NCI-H1417 (cell line): ENCODE results near the gene CCNJ.
A peak's percentile ranks its signal among the peaks of the same experiment; 100 is the strongest.

Experiments
- DNase-seq, 3 experiments: peaks; one replicate each; lab custom pipeline; 2025; lab: John Stamatoyannopoulos, UW

Gene CCNJ

DNA sequence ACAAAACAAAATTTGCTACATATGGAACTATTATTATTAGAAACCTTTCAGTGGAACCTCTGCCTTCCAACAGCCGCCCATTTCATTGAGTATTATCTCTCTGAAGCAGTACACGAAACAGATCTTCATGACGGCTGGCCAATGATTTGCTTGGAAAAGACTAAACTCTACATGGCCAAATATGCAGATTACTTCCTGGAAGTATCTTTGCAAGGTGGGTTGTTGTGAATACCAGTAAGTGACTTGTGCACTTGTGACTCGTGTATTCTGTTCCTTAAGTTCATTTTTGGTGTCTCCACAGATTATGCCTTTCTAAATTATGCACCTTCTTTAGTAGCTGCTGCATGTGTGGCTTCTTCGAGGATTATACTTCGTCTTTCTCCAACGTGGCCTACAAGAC, 13.4 kb downstream of the CCNJ start:
- no peak for DNase-seq

DNA sequence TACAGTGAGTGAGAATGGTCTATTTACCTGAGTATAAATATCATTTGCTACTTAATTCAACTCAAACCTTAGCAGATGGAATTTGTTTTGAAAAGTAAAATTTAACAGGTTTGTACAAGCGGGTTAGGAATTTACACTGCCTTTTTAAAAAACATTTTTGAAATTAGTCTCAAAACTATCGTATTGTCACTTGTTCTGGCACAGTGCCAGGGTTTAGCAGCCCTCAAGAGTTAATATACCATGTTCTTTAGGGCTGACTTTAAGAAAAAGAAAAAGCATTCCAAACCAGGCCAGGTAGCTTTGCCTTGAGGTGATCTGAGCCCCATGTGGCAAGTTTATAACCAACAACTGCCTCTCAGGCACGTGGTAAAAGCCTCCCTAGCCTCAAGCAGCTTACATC, 17.8 kb downstream of the CCNJ start:
- DNase-seq = no peak

DNA sequence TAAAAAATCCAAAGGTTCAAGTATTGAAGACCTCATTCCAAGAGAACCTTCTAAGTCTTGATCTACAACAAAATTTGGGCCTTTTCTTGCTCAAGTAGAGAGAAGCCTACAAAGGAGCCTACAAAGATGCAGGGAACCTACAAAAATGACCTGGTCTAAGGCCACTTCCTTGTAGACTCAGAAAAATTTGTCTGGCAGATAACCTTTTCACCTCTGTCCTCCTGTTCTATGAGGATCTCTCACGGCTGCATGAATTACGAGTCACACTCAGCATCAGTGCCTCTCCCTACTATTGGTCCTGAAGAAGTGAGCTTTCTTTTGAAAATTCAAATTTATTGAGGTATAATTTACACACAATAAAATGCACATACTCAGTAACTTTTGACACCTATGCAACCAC, 29.3 kb downstream of the CCNJ start:
- DNase-seq = no peak

DNA sequence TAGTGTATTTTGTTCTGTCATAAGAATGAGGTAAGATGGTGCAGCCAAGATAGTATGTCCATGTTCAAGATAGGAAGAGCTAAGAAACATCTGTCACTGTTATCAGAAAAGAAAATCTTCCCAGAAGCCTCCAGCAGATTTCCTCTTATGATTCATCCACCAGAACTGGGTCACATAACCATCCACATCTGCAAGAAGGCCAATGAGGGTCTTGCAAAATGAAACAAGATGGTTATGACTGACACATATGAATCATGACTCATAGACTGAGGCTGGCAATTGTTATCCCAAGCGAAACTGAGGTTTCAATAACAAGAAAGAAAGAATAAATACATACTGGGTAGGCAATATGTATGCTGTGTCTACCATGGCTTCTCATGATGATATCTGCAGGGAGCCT, 30.3 kb downstream of the CCNJ start:
- DNase-seq = no peak

DNA sequence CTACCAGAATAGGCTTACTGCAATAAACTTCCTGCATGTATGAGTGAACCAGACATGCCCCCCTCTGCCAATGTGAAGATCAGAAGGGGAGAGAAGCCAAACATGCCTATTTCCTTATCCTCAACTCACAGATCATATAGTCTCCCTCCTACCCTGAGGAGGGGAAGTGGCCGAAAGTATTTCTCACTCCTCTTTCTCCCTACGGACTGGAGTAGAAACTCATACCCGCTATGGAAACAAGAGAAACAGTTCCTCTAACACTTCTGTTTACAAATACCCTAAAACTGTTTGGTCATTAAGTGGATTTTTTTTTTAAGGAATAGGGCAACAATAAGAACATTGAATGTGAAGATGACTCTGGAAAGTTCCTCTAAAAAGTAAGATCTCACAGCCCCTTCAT, 31.4 kb downstream of the CCNJ start:
- no peak for DNase-seq

DNA sequence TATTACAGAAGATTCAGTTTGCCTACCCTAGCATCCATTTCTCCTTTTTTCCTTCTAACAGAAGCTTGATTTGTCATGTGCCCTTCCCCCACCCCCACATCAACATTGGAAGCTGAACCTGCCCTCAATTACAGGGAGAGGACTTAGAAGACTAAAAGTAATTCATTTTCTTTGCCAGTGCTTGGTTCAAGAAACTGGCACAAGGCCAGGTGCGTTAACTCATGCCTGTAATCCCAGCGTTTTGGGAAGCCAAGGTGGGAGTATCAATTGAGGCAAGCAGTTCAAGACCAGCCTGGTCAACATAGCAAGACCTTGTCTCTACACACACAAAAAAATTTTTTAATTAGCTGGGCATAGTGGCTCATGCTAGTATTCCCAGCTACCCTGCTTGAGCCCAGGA, 32.6 kb downstream of the CCNJ start:
- DNase-seq = peak in 1 of 3 experiments; percentile 1

DNA sequence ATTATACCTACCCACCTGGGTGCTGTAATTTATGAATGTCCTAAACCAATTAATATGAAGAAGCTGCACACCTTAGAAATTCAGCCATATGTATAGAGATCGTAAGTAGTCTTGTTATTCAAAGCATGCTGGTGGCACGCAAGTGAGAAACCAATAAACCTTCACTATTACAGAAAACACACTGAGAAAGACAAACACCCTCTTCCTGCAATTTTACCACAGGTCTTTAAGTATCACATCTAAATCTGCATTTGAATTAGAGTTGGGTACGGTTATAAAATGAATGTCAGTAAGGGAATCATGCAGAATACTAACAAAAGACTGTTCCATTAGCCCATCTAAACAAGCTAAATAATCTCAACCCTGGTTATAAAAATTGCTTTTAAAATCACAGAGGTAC, 33.8 kb downstream of the CCNJ start:
- DNase-seq = no peak

DNA sequence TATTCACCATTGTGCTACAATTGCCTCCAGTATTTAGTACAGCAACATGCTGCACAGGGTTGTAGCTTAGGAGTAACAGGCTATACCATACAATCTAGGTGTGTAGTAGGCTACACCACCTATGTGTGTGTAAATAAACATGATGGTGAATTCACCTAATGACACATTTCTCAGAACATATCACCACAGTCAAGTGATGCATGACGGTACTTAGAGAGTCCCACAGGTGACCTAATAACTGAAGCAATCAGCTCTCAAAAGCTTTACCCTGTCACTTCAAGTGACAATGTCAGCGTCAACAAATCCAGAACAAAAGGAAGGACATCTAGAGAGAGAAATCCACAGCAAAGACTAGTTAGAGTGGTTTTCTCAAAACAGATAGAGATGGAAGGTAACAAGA, 38.8 kb downstream of the CCNJ start:
- no peak for DNase-seq

DNA sequence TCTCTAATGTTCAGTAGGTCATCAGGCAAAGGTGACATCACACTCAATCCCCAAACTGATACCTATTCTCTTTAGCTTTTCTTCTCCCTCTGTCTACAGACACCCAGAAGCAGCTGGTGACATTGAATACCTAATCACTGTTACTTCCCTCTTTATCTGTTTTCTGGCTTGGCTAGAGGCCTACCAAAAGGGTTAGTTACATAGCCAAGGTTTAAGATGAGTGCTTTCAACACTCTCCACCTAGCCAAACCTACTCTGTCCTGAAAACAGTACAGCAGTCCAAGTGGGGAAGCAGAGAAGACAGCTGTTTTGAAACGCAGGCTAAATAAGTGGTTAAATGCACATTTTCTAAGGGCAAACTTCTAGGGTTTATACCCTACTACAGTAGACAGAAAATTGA, 39.4 kb downstream of the CCNJ start:
- no peak for DNase-seq

DNA sequence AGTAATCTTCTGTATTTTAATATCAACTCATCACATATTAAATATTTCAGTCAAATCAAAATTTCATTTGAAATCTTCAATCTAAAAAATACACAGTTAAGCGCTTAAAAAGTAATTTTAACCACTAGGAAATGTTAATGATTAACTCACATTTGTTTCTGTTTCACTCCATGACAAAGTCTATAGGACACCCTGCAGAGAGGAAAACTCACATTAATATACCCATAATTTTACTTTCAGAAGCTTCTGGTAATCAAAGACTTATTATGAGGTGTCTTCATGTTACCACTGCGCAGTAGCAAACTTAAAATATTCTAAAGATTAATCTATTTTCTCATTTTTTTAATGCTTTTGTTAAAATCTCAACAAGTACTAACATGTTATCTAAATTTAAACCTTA, 45.7 kb downstream of the CCNJ start:
- DNase-seq = no peak

DNA sequence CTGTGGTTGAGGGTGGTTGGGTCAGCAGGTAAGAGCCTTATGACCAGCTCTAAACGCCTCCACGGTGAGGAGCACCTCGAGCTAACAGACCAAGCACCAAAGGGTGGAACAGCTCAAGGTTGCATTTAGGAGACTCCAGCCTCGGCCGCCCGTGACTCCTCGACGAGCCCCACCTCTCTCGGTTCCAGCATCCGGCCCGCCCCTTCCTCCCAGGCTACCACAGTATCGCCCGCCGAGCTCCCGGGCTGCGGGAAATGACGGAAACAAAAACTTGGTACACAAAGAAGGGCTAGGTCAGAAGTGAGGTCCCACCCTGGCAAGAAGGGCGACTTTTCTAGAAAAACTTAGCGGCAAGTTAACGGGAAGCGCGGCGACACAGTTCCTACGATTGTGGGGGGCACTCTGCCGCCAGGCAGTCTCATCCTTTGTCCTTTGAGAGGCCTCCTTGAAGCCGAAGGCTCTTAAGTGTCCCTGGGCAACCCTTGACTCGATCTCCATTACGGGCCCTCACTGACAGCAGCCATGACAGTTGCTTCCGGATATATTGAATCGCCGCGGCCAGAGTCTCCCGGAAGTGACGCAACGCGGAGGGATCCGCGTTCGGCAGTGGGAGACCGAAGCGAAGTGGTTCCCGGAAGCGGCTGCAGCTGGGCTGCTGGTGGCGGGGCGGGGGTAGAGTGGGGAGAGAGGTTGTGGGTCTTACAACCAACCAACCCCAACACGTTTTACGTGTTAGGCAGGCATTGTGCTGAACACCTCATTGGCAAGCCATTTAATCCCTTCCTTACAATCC, 46.5 kb downstream of the CCNJ start:
- DNase-seq = peak; percentile 87 to 95 (median 89)

DNA sequence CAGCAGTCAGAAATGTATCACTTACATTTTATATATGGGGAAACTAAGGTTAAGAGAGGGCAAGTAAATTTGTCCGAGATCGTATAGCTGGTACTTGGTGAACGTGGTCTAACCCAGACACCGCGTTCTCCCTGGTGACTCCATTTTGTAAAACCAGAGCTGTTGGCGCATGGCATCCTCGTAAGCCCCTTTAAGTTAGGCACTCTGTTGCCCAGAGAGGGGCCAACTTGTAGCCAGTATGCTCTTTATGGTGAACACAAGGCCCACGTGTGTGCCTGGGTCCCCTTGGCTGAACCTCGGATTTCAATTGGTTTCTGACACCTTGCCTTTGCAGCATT, 47.0 kb downstream of the CCNJ start:
- no peak for DNase-seq

DNA sequence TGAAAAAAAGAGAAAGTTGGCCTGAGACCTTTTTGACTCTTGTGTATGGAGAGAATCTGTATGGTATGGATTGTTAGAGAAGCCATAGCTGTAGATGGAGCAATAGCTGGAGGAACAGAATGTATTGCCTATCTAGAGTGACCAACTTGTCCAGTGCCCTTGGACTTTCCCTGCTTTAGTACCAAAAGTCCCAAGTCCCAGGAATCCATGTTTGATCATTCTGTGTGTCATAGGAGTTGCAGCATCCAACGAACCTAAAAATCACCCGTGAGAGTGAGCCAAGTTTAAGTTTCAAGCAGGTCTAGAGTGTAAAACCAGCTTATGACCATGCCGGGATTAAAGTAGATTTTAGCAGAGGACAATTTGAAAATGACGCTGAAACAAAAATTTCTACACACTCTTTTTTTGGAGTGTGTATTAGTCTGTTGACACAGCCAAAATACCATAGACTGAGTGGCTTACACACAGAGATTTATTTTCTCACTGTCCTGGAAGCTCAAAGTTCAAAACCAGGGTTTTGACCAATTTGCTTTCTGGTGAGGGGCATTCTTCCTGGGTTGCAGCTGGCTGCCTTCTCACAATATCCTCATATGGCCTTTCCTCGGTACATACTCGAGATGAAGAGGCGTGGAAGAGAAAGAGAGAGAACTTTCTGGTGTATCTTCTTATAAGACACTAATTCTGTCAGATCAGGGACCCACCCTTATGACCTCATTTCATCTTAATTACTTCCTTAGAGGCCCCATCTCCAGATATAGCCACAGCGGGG, 49.8 kb downstream of the CCNJ start:
- DNase-seq = no peak

DNA sequence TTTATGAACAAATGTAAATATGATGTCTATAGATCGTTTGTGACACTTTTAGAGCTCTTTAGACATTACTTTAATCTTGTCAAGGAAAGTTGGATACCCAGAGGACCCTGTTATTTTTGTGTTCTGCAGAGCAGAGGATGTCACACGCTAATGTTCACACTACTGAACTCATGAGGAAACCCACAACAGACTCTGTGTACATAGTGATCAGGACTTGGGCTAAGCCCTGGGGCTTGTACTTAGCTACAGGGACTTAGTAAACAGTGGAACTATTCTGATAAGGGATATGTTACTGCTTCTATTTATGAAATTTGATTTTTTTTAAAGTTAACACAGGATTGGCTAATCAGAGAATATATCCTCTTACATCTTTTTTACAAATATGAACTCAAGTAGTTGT, 50.6 kb downstream of the CCNJ start:
- peak in 1 of 3 experiments; percentile 0 for DNase-seq

DNA sequence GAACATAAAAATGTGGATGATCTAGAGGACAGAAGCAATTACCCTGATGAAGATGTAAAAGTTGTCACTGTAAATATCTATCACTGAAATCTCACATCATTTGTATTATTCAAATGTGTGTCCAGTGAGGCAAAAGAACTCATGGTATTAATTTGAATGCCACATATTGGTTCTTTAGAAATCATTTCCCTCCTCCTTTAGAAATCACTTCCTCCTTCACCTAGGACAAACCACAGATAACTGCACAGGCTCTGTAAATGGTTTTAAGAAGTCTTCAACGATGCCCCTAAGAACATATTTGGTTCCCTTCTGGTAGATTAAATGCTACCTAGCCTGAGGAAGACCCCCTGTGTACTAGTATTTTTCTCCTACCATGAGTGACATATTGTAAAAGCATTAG, 53.6 kb downstream of the CCNJ start:
- no peak for DNase-seq

DNA sequence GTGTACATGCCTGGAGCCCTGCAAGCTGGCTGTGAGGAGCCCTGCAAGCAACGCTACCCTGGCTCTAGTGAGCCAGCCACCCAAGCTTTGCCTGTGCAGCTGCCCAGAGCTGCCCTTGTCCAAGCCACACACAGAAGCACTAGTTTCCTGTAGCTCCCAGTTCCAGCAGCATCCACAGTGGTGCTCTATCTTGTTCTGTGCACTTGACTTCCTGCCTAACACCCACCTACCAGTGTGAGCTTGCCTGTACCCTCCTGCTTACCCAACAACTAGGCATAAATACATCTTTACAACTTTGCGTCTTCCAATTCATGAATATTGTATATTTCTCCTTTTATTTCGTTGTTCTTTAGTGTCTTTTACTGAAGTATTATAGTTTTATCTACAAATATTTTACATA, 54.5 kb downstream of the CCNJ start:
- no peak for DNase-seq

DNA sequence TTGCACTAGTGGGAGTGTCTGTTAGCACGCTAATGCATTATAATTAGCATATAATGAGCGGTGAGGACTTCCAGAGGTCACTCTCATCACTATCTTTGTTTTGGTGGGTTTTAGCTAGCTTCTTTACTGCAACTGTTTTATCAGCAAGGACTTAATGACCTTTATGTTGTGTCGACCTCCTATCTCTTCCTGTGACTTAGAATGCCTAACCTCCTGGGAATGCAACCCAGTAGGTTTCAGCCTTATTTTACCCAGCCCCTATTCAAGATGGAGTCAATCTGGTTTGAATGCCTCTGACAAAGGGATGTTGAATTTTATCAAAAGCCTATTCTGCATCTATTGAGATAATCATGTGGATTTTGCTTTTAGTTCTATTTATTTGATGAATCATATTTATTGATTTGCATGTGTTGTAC, 64.2 kb downstream of the CCNJ start:
- no peak for DNase-seq
